Right cardiac atrium (tissue), 5 donors: ENCODE measurements around the gene ITIH5. TPM values are rescaled to one million over a fixed set of nuclear protein-coding genes. Genes with fewer than 3 reads are reported as not detected.
"Not testable (repeated sequence)": the region's sequence is repeated elsewhere in the genome, so short reads cannot be mapped to it uniquely, and the experiment has no call there.

ENCODE experiments used
- ATAC-seq, 2 donors: fragments of 200-7000 bp; cut with Tn5 transposase; one replicate each; pipeline versions ENCODE4 v1.8.0 to v1.9.1; 2020; ENCODE audit warnings: moderate library complexity in 2 of 2, mild to moderate bottlenecking in 1 of 2
- DNase-seq, 3 donors: peaks; one replicate each; pipeline ENCODE4 v3.0.0-alpha.2; 2020
- H3K27ac ChIP-seq: one replicate; pipeline ENCODE4 v1.5.1; 2013; ENCODE audit warnings: mild to moderate bottlenecking, low read length, control low read depth, moderate library complexity
- H3K27me3 ChIP-seq: one replicate; pipeline ENCODE4 v1.6.1; 2013; ENCODE audit not compliant: control insufficient read depth, insufficient read depth
- H3K4me1 ChIP-seq: one replicate; pipeline ENCODE4 v1.6.1; 2013; ENCODE audit warnings: low read length; ENCODE audit not compliant: control insufficient read depth, insufficient read depth
- H3K4me3 ChIP-seq: one replicate; pipeline ENCODE4 v1.5.1; 2013; ENCODE audit warnings: low read length, control low read depth
- H3K9me3 ChIP-seq: one replicate; pipeline ENCODE4 v1.6.1; 2013; ENCODE audit warnings: low read length; ENCODE audit not compliant: control insufficient read depth
- WGBS: extraction: QIAGEN DNeasy Blood & Tissue Kit; methylation state at CpG from one replicate; pipeline ENCODE4 v1.1.7; 2013; 5-methylcytosine and 5-hydroxymethylcytosine counted together
- intact Hi-C, 4 donors: fragments of 100-400 bp; cut with DNase I; formaldehyde crosslinking; loops; one replicate each; pipeline versions ENCODE4 v1.11.0 to v1.14.0; 2022 to 2023
- polyA plus RNA-seq: library from polyadenylated mRNA; stranded (reverse); fragments of 200-250 nt; gene quantifications from one replicate; pipeline ENCODE4 v1.2.3, GENCODE V29; 2013
- total RNA-seq, 4 donors: library from RNA; stranded (reverse); fragmentation: NEBNext Ultra II Directional; extraction: Animal tissue kit (Norgen Biotek cat#: 25700); gene quantifications; one replicate each; pipeline ENCODE4 v1.2.1, GENCODE V29; 2021
- donor health status: healthy with polysubstance abuse.
- donor health status: DM: no; HTN: yes; CAD: no.
- donor health status: DM: no; HTN: no; CAD: no.
- donor health status: DM: no; HTN: yes; CAD: no; lungs with severe emphysema.
- donor health status: DM: yes; HTN: yes; CAD: no.

The ITIH5 gene
- total and polyA plus RNA-seq, 5 donors: 1.4 to 5.7 (median 2.5) TPM

DNA sequence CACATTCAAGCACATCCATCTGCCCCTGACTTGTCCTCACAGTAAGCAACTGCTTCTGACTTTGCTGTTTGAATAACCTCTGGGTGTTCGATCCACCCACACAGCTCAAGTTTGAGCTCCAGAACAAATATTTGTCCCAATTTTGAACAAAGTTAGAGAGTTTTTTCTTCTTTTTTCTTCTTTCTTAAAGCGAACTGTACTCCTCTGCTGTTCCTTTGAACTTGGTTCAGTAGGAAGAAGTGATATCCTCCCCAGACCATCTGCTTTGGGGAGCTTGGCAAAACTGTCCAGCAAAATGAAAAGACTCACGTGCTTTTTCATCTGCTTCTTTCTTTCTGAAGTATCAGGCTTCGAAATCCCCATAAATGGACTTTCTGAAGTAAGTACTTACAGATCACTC lies 36.4 kb upstream of the ITIH5 start, which contains the start of gene ITIH2:
TSS of gene ITIH2 (plus strand) at position 177 of the 400 bp plus-strand sequence. CDS start at position 296, 119 bp downstream.
- no peak for ATAC-seq
- Histone ChIP-seq H3K9me3 (no peaks in the 10 kb centered on the region), H3K4me1 (no peaks in the 10 kb centered on the region), H3K27ac (no peak within 1 kb of the TSS), H3K27me3 (no peaks in the 10 kb centered on the region), H3K4me3 (no peak within 1 kb of the TSS)
- WGBS: 56% methylated on average over 4 of the region's 4 CpGs
- intact Hi-C loops: no loop called here
- no peak for DNase-seq

DNA sequence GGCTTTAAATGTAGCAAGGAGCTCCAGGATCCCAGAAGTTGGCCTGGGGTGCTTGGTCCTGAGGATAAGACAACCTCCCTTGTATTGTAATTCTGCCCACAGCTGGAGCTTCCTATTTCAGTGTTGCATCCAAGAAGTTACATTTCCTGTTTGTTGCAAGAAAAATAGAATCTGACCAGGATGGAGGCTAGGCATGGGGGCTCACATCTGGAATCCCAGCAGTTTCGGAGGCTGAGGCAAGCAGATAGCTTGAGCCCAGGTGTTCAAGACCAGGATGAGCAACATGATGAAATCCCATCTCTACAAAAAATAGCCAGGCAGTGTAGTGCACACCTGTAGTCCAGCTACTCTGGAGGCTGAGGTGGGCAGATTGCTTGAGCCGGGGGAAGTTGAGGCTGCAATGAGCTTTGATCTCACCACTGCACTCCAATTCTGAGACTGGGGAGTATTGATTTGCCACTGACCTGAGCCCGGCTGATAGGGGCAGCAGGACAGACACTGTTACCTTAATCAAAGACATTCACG lies 35.6 kb upstream of the ITIH5 start:
- H3K27me3 ChIP-seq: no peaks in the 10 kb centered on the region
- no peak for DNase-seq
- intact Hi-C loops: no loop called here
- no peaks in the 10 kb centered on the region for H3K9me3 ChIP-seq
- H3K4me1 ChIP-seq: peaks cover 2% of the 10 kb centered on the region
- no peak overlapping the region for H3K4me3 ChIP-seq
- 78% methylated on average over 4 of the region's 4 CpGs for WGBS
- no peak overlapping the region for H3K27ac ChIP-seq
- ATAC-seq: no peak

DNA sequence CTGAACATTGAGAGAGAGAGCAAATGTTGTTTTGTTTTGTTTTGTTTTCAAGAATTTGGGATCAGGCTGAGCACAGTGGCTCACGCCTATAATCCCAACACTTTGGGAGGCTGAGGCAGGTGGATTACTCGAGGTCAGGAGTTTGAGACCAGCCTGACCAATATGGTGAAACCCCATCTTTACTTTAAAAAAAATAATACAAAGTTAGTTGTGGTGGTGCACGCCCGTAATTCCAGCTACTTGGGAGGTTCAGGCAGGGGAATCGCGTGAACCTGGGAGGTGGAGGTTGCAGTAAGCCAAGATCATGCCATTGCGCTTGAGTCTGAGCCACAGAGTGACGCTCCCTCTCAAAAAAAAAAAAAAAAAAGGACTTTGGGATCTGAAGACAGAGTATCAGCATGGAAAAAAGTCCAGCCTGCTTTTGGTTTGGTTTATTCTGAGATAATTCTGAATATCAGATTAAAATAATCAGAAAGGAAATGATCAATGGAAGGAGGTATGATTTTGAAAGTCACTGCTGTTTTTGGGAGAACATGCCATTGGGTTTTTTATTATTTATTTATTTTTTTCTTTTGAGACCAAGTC lies 34.5 kb upstream of the ITIH5 start:
- WGBS: 93% methylated on average over 8 of the region's 8 CpGs

DNA sequence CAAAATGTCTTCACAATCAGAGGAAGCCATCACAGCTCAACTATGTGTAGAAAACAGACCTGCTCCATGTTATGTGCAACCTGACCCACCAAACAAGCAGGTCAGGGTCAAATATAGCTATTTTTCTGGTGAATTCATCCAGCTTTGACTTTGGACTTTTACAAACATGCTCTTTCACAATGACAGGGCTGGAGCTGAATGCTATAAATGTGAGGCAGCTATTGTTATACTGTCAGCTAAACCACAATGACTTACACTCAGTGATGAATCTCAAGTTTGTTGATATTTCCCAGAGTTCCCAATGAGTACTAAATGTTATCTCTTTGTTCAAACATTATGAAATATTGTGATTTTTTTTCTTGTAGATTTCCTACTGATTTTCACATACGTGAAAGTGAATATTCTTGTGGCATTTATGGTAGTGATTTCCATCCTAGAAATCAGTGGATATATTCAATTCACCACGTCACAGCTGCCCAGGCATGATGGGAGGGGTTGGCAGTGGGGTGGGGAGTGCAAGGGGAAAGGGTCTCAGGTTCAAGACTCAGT lies 33.9 kb upstream of the ITIH5 start:
- Histone ChIP-seq H3K4me3 (no peak overlapping the region), H3K9me3 (no peaks in the 10 kb centered on the region), H3K4me1 (peaks cover 2% of the 10 kb centered on the region), H3K27ac (no peak overlapping the region), H3K27me3 (no peaks in the 10 kb centered on the region)
- intact Hi-C loops: no loop called here
- no peak for DNase-seq
- no peak for ATAC-seq
- WGBS: 71% methylated on average over 2 of the region's 2 CpGs

More for the DNA sequence above, 34.5 kb upstream of the ITIH5 start:
- ATAC-seq (no peak), DNase-seq (no peak)
- H3K27ac ChIP-seq: no peak overlapping the region
- H3K4me1 ChIP-seq: peaks cover 2% of the 10 kb centered on the region
- no peaks in the 10 kb centered on the region for H3K27me3 ChIP-seq
- intact Hi-C loops: no loop called here
- H3K9me3 ChIP-seq: no peaks in the 10 kb centered on the region
- no peak overlapping the region for H3K4me3 ChIP-seq

DNA sequence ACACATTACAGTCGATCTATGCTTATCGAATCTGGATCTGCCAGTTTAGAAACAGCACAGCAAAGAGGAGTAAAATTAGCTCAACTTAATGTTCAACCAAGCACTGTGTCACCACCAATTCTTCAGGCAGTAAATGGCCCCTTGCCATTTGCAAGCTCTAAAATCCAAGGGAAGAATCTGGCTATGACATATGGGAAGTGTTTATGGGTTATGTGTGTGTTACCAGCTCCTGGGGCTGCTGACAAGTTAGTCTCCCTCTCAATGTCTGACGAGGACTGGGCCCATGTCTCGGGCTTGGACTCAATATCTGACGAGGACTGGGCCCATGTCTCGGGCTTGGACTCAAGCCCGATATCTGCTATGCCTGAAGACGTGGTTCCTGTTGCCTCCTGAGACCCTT lies 30.7 kb upstream of the ITIH5 start:
- no peaks in the 10 kb centered on the region for H3K9me3 ChIP-seq
- H3K27me3 ChIP-seq: no peaks in the 10 kb centered on the region
- no peak for ATAC-seq
- H3K27ac ChIP-seq: no peak overlapping the region
- H3K4me3 ChIP-seq: no peak overlapping the region
- intact Hi-C loops: no loop called here
- H3K4me1 ChIP-seq: peaks cover 2% of the 10 kb centered on the region
- 49% methylated on average over 8 of the region's 8 CpGs for WGBS
- no peak for DNase-seq

DNA sequence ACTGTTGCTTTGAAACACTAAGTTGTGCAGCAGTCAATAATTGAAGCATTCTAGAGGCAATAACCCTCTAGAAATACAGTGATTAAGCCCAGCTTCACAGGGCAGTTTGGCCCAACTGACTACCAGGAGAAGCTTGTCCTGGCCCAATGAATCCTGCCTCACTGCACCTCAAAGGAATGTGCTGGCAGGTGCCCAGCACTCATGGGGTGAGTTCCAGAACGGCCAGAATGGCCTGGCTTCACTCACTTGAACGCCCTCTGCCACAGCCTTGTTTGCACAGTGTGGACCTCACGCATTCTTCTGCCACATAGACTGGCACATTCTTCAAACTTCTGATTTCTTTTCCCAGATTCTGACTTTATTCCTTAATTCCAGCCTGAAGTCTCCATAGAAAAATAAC lies 29.8 kb upstream of the ITIH5 start:
- peak; percentile 40 to 74 for ATAC-seq
- peak; percentile 12 to 56 (median 53) for DNase-seq
- Histone ChIP-seq H3K9me3 (no peaks in the 10 kb centered on the region), H3K27me3 (no peaks in the 10 kb centered on the region), H3K27ac (no peak overlapping the region), H3K4me1 (peaks cover 2% of the 10 kb centered on the region), H3K4me3 (no peak overlapping the region)
- WGBS: 55% methylated on average over 3 of the region's 3 CpGs
- intact Hi-C loops: no loop called here

DNA sequence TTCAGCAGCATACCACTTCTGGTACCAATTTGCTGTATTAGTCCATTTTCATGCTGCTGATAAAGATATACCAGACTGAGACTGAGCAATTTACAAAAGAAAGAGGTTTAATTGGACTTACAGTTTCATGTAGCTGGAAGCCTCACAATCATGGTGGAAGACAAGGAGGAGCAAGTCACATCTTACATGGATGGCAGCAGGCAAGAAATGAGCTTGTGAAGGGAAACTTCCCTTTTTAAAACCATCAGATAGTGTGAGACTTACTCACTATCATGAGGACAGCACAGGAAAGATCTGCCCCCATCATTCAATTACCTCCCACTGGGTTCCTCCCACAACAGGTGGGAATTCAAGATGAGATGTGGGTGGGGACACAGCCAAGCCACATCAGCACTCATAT lies 26.4 kb upstream of the ITIH5 start:
- H3K4me3 ChIP-seq, DNase-seq, H3K27ac ChIP-seq, ATAC-seq, intact Hi-C loops, H3K4me1 ChIP-seq, H3K27me3 ChIP-seq, H3K9me3 ChIP-seq: not testable (repeated sequence)

DNA sequence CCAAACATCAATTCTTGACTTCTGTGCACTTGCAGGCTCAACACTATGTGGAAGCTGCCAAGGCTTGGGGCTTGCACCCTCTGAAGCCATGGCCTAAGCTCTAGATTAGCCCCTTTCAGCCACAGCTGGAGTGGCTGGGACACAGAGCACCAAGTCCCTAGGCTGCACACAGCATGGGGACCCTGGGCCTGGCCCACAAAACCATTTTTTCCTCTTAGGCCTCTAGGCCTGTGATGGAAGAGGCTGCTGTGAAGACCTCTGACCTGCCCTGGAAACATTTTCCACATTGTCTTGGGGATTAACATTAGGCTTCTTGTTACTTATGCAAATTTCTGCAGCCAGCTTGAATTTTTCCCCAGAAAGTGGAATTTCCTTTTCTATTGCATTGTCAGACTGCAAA lies 25.6 kb upstream of the ITIH5 start:
- H3K27me3 ChIP-seq, H3K27ac ChIP-seq, H3K4me1 ChIP-seq, intact Hi-C loops, ATAC-seq, H3K4me3 ChIP-seq, DNase-seq, H3K9me3 ChIP-seq: not testable (repeated sequence)

DNA sequence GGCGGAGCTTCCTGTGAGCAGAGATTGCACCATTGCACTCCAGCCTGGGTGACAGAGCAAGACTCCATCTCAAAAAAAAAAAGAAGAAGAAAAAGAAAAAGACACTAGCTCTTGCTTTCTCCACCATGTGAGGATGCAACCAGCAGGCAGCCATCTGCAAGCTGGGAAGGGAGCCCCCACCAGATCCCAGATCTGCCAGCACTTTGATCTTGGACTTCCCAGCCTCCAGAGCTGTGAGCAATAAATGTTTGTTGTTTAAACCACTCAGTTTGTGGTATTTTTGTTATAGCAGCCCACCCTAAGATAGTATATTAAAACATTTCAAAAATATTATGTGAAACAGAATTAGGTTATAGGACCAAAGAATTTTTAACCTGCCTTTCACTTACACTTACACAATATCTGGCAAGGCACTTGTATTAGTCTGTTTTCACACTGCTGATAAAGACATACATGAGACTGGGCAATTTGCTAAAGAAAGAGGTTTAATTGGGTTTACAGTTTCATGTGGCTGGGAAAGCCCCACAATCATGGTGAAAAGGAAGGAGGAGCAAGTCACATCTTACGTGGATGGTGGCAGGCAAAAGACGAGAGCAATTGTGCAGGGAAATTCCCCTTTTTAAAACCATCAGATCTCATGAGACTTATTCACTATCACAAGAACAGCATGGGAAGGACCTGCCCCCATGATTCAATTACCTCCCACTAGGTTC lies 24.3 kb upstream of the ITIH5 start:
- H3K4me1 ChIP-seq, H3K9me3 ChIP-seq, H3K4me3 ChIP-seq, DNase-seq, H3K27me3 ChIP-seq, H3K27ac ChIP-seq, intact Hi-C loops, ATAC-seq: not testable (repeated sequence)
- 71% methylated on average over 3 of the region's 3 CpGs for WGBS

DNA sequence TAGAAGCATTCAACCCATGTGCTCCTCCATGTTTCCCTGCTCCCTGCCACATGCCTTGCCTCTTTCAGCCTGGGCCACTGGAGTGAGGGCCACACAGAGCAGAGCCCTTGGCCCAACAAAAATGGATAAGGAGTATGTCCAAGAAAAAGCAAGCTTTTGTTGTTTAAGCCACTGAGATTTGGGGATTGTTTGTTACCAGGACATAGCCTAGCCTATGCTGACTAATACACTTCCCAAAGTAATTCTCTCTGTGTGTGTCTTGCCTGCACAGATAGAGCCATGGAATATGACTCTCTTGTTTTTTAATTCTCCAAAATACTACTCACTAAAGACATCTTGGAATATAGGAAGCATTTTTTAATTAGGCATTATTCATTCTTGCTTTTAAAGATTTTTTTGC lies 22.8 kb upstream of the ITIH5 start:
- H3K4me1 ChIP-seq: no peaks in the 10 kb centered on the region
- no peaks in the 10 kb centered on the region for H3K27me3 ChIP-seq
- intact Hi-C loops: loop anchor here in 2 of 4 donors (2.0 to 5.0 kb wide), 2 partner anchors 162 to 165 kb away; no protein-coding TSS in a partner anchor
- ATAC-seq (no peak), DNase-seq (no peak)
- no peaks in the 10 kb centered on the region for H3K9me3 ChIP-seq
- no peak overlapping the region for H3K4me3 ChIP-seq
- no peak overlapping the region for H3K27ac ChIP-seq

DNA sequence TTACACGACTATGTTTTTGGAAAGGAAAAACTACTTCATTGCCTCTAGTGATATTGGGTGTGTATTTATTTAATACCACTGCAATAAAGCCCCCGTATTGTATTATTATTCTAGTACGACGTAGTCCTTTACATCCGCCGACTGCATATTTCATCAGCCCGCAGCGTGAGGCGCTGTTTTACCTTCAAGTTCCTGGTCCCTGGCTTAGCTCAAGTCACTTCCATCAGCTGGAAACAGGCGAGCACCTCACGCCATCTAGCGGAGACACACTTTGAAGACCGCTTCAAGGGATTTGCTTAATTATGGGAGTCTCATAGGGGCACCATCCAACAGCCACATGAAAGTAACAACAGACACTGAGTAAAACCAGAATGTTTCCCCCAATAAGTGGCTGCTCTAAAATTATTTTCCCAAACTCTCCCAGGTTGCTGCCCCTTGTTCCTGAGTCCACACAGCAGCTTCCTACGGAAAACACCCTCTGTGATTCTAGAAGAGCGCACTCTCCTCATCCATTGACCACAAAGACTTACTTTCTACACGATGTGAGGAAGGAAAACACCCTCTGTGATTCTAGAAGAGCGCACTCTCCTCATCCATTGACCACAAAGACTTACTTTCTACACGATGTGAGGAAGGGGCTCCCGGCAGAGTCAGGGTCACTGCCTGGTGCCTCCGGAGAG lies 20.6 kb upstream of the ITIH5 start:
- Histone ChIP-seq H3K4me3 (no peak overlapping the region), H3K9me3 (no peaks in the 10 kb centered on the region), H3K27ac (no peak overlapping the region), H3K4me1 (no peaks in the 10 kb centered on the region), H3K27me3 (no peaks in the 10 kb centered on the region)
- intact Hi-C loops: loop anchor here in 3 of 4 donors (2.0 to 5.0 kb wide), 3 partner anchors 160 to 163 kb away; no protein-coding TSS in a partner anchor
- DNase-seq: peak; percentile 79 to 89 (median 83)
- ATAC-seq: peak; percentile 84 to 90
- WGBS: 23% methylated on average over 20 of the region's 20 CpGs
